Measurements from ENCODE around the gene RPS24.
A peak's percentile ranks its signal among the peaks of the same experiment; 100 is the strongest.
"Not testable (repeated sequence)": the region's sequence is repeated elsewhere in the genome, so short reads cannot be mapped to it uniquely, and the experiment has no call there.

RPS24 gene

GRCh38 chr10:78047314-78047891, 13.7 kb downstream of the RPS24 start:
- peak; percentile 50 to 78 (median 56) for DNase-seq (ENCODE audit: low read depth in 3 of 3, low spot score in 1 of 3)

GRCh38 chr10:78049851-78050250, 16.2 kb downstream of the RPS24 start:
- no peak for DNase-seq (ENCODE audit: low read depth in 3 of 3, low spot score in 1 of 3)

GRCh38 chr10:78053211-78053868, 19.7 kb downstream of the RPS24 start:
- no peak for DNase-seq (ENCODE audit: low read depth in 3 of 3, low spot score in 1 of 3)

- DNase-seq (ENCODE audit: low read depth in 3 of 3, low spot score in 1 of 3) = no peak
Measured at GRCh38 chr10:78058562-78058961, 24.9 kb downstream of the RPS24 start.

- no peak for DNase-seq (ENCODE audit: low read depth in 3 of 3, low spot score in 1 of 3)
Measured at GRCh38 chr10:78059906-78060702, 26.4 kb downstream of the RPS24 start.

GRCh38 chr10:78062296-78062695, 28.6 kb downstream of the RPS24 start:
- no peak for DNase-seq (ENCODE audit: low read depth in 3 of 3, low spot score in 1 of 3)

DNA sequence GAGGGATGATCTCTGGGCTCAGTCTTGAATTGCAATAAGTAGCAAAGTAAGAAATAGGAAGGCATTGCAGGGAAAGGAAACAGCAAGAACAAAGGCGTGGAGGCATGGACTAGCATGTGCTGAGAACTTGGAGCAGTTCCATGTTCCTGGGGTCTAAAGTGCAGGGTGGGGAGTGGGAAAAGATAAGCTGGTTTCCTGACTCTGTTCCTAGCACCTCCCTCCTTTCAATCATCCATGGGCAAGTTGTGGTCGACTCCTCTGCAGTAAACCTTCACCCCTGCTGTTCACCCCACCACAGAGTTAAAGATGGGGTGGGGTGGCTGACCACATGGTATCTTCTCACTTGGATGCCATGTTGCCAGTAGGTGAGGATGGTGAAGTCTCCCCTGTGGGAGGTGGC, 29.6 kb downstream of the RPS24 start:
- DNase-seq (ENCODE audit: low read depth in 3 of 3, low spot score in 1 of 3) = no peak

DNA sequence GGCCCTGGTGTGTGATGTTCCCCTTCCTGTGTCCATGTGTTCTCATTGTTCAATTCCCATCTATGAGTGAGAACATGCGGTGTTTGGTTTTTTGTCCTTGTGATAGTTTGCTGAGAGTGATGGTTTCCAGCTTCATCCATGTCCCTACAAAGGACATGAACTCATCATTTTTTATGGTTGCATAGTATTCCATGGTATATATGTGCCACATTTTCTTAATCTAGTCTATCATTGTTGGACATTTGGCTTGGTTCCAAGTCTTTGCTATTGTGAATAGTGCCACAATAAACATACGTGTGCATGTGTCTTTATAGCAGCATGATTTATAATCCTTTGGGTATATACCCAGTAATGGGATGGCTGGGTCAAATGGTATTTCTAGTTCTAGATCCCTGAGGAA, 31.3 kb downstream of the RPS24 start:
- not testable (repeated sequence) for DNase-seq (ENCODE audit: low read depth in 3 of 3, low spot score in 1 of 3)

GRCh38 chr10:78065611-78066010, 31.9 kb downstream of the RPS24 start:
- DNase-seq (ENCODE audit: low read depth in 3 of 3, low spot score in 1 of 3) = no peak

DNA sequence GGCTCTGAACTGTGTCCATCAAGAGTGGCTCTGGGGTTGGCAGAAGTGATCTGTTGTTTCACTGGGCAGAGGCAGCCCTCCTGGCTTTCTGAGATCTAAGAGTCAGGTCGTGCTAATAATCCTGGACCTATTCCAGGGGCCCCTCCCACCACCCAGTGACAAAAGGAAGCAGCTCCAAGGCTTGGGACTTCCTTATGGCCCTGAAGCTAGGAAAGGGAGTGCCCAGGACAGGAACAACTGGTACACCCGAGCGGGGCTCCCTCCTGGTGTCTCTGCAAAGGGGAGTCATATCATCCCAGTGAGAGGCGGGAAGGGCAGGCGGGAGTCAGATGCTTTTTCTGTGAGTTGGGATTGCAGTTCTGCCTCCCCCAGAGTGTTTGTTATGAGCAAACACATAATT, 32.3 kb downstream of the RPS24 start:
- DNase-seq (ENCODE audit: low read depth in 3 of 3, low spot score in 1 of 3) = no peak

GRCh38 chr10:78066728-78067430, 33.2 kb downstream of the RPS24 start:
- DNase-seq (ENCODE audit: low read depth in 3 of 3, low spot score in 1 of 3) = no peak

GRCh38 chr10:78069151-78069550, 35.5 kb downstream of the RPS24 start:
- DNase-seq (ENCODE audit: low read depth in 3 of 3, low spot score in 1 of 3) = no peak

DNA sequence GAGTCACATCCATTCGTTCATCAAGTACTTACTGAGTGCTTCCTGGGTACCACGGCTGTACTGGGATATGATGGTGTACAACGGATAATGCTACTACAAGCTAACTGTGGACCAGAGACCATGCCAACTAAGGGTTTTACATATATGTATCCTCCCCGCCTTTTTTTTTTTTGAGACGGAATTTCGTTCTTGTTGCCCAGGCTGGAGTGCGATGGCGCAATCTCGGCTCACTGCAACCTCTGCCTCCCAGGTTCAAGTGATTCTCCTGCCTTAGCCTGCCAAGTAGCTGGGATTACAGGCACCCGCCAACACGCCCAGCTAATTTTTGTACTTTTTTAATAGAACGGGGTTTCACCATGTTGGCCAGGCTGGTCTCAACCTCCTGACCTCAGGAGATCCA, 36.4 kb downstream of the RPS24 start:
- DNase-seq (ENCODE audit: low read depth in 3 of 3, low spot score in 1 of 3) = not testable (repeated sequence)

DNA sequence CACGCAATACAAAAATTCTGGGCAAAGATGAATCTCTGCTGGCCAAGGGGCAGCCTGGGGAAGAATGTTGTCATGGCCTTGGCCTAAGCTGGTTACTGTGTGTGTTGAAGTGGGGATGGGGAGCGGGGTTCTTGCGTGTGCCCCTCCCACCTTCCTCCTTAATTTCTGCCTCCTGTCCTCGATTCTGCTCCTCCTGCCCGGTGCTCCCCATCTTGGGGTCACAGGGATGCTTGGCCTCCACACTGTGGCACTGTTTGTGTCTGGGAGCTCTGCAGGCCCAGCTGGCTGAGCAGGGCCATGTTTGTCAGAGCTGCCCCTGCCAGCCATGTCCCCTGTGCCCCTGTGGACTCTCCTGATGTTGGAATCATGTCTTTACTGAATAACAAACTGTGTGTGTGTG, 37.1 kb downstream of the RPS24 start:
- DNase-seq (ENCODE audit: low read depth in 3 of 3, low spot score in 1 of 3) = no peak

DNA sequence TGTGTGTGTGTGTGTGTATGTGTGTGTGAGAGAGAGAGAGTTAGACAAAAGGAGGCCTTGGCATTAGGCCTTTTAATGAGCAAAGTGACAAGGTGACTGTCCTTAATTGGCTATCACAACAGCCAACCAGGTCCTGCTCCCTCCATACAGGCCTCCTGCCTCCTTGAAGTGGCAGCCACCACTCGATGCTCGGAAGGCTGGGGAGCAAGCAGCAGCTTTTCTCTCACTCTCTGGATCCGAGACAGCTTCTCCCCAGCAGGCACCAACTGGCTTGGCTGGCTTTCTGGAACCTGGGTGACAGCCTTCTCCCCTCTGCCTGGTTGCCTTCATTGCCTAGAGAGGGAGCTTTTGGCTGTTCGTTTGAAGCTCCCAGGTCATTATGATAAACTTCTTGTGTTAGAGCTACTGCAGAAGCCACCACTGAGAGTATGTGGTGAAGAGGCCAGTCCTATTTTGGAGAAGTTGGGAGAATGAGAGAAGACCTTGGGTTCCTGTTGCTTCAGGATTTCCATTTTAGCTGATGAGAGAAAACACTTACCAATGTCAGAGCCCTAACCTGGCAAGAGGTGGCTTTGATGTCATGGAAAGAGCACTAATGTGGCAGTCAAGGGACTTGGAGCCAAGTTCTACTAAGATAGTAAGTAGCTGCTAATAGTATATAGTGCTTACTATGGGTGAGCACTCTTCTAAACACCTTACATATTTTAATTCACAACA, 37.6 kb downstream of the RPS24 start:
- no peak for DNase-seq (ENCODE audit: low read depth in 3 of 3, low spot score in 1 of 3)

DNA sequence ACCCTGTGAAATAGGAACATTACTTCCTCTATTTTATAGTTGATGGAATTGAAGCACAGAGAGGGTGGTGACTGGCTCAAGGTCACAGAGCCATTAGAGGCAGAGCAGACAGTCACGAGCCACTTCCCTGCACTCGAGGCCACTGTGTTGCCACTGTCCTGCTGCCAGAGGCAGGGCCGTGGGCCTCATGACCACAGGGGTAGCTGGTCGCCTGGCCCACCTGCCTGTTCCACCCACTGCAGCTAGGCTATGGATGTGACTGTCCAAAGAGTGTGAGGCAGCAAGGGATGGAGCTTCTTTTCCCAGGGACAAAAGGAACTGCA, 38.2 kb downstream of the RPS24 start:
- DNase-seq (ENCODE audit: low read depth in 3 of 3, low spot score in 1 of 3) = no peak

DNA sequence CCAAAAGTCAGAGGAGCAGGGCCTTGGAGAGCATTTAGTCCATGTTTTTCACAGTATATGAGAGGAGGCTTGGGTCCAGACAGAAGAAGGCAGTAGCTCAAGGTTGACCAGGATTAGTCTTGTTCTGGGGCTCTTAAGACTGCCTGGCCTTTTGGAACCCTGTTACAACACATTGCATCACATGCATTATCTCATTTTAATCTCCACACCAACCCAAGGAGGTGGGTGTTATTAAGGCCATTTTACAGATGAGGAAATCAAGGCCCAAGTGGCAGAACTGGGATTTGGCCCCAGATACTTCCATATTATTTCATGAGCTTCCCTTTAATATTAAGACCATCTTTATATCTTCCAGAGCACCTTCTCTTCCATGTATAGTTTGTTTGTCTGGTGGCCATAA, 38.8 kb downstream of the RPS24 start:
- DNase-seq (ENCODE audit: low read depth in 3 of 3, low spot score in 1 of 3) = no peak

DNA sequence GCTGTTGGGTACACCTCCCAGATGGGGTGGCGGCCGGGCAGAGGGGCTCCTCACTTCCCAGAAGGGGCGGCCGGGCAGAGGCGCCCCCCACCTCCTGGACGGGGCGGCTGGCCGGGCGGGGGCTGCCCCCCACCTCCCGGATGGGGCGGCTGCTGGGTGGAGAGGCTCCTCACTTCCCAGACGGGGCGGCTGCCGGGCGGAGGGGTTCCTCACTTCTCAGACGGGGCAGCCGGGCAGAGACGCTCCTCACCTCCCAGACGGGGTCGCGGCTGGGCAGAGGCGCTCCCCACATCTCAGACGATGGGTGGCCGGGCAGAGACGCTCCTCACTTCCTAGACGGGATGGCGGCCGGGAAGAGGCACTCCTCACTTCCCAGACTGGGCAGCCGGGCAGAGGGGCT, 42.1 kb downstream of the RPS24 start:
- not testable (repeated sequence) for DNase-seq (ENCODE audit: low read depth in 3 of 3, low spot score in 1 of 3)

GRCh38 chr10:78078539-78079330, 45.1 kb downstream of the RPS24 start:
- DNase-seq (ENCODE audit: low read depth in 3 of 3, low spot score in 1 of 3) = no peak

GRCh38 chr10:78079411-78079810, 45.7 kb downstream of the RPS24 start:
- DNase-seq (ENCODE audit: low read depth in 3 of 3, low spot score in 1 of 3) = no peak
